SU-DHL-6 (cell line): ENCODE data around the gene HAO1.

ENCODE experiments used
- EZH2phosphoT487 ChIP-seq: fragments of 200-600 bp; sonication (generic), shearing (Covaris generic); conservative IDR thresholded peaks from 2 replicates; pipeline ENCODE4 v1.6.1; 2018; ENCODE audit warnings: mild to moderate bottlenecking, antibody characterized with exemption, low read length, moderate library complexity, mixed read lengths
- TF ChIP-seq, protein P1 (sequence below): fragments of 200-600 bp; sonication (generic); IDR thresholded peaks from one replicate; pipeline ENCODE4 v1.5.1; 2017; ENCODE audit warnings: antibody characterized with exemption, mild to moderate bottlenecking, low read length, moderate library complexity; ENCODE audit not compliant: insufficient read depth, poor library complexity, severe bottlenecking

DNA sequence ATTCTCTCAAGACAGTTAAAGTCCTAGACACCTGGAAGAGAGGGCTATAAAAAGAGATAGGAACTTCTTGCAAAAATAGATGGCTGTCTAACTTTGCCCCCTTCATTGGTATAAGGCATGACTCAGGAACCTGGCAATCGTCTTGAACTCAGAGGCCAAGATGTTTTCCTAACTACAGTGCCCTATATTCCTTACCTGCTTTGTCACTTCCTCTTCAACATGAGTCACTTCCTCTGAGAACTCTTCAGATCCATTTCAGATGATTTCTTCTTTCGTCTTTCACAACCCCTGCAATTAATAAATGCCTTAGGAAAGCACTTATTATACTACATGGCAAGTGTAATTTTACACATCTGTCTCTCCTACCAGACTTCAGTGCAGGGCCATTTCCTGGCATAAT, 83.5 kb downstream of the HAO1 start:
- TF ChIP-seq, protein P1, sequence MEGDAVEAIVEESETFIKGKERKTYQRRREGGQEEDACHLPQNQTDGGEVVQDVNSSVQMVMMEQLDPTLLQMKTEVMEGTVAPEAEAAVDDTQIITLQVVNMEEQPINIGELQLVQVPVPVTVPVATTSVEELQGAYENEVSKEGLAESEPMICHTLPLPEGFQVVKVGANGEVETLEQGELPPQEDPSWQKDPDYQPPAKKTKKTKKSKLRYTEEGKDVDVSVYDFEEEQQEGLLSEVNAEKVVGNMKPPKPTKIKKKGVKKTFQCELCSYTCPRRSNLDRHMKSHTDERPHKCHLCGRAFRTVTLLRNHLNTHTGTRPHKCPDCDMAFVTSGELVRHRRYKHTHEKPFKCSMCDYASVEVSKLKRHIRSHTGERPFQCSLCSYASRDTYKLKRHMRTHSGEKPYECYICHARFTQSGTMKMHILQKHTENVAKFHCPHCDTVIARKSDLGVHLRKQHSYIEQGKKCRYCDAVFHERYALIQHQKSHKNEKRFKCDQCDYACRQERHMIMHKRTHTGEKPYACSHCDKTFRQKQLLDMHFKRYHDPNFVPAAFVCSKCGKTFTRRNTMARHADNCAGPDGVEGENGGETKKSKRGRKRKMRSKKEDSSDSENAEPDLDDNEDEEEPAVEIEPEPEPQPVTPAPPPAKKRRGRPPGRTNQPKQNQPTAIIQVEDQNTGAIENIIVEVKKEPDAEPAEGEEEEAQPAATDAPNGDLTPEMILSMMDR = no peak
- no peak for TF ChIP-seq EZH2phosphoT487
